Keratinocyte (primary cell): Measurements from ENCODE around the gene CALCR. TPM values are rescaled to one million over a fixed set of nuclear protein-coding genes. Genes with fewer than 3 reads are reported as not detected.

Experiments
- DNase-seq: peaks from one replicate; pipeline ENCODE4 v3.0.0-alpha.2; 2011; ENCODE audit warnings: low read depth, missing footprints, low spot score
- FAIRE-seq: peaks from 2 replicates; lab custom pipeline; 2011; peaks lifted over from hg19 to GRCh38; lab: Jason Lieb, UNC
- H2AFZ ChIP-seq: 2 replicates; pipeline ENCODE4 v1.6.0; 2012; ENCODE audit warnings: low read length, control low read depth, inconsistent platforms; ENCODE audit not compliant: control insufficient read depth
- H3K27ac ChIP-seq: 2 replicates; pipeline ENCODE4 v1.5.1; 2011; ENCODE audit warnings: low read length; ENCODE audit not compliant: control insufficient read depth, insufficient read depth
- H3K27me3 ChIP-seq: 3 replicates; pipeline ENCODE4 v1.6.0; 2011; ENCODE audit warnings: low read length; ENCODE audit not compliant: control insufficient read depth, insufficient read depth; ENCODE audit errors: extremely low read depth
- H3K36me3 ChIP-seq, 2 experiments: 2 replicates in 1 of 2; 3 replicates in 1 of 2; pipeline ENCODE4 v1.5.1; 2011; ENCODE audit warnings: low read length in 2 of 2, mild to moderate bottlenecking in 1 of 2; ENCODE audit not compliant: control insufficient read depth in 2 of 2, insufficient read depth in 2 of 2; ENCODE audit errors: extremely low read depth in 1 of 2
- H3K4me1 ChIP-seq: 3 replicates; pipeline ENCODE4 v1.5.1; 2011; ENCODE audit warnings: low read length; ENCODE audit not compliant: control insufficient read depth, insufficient read depth; ENCODE audit errors: extremely low read depth
- H3K4me2 ChIP-seq: 3 replicates; pipeline ENCODE4 v1.6.0; 2011; ENCODE audit warnings: low read depth, low read length; ENCODE audit not compliant: control insufficient read depth, insufficient read depth; ENCODE audit errors: extremely low read depth
- H3K4me3 ChIP-seq, 3 experiments: fragments of 200-600 bp in 1 of 3; sonication (generic) in 1 of 3; 2 replicates in 2 of 3; 3 replicates in 1 of 3; pipeline ENCODE4 v1.5.1; 2011 to 2016; ENCODE audit warnings: low read length in 3 of 3, mild to moderate bottlenecking in 3 of 3, control low read depth in 2 of 3, inconsistent platforms in 1 of 3, low read depth in 1 of 3, mixed read lengths in 1 of 3, mixed run types in 1 of 3, moderate library complexity in 1 of 3; ENCODE audit not compliant: control insufficient read depth in 2 of 3, insufficient read depth in 2 of 3; ENCODE audit errors: extremely low read depth in 1 of 3
- H3K79me2 ChIP-seq: 2 replicates; pipeline ENCODE4 v1.6.0; 2012; ENCODE audit warnings: low read length; ENCODE audit not compliant: control insufficient read depth, insufficient read depth
- H3K9ac ChIP-seq: 3 replicates; pipeline ENCODE4 v1.6.0; 2011; ENCODE audit warnings: low read length; ENCODE audit not compliant: control insufficient read depth, insufficient read depth; ENCODE audit errors: extremely low read depth
- H3K9me1 ChIP-seq: 3 replicates; pipeline ENCODE4 v1.6.0; 2011; ENCODE audit warnings: low read length; ENCODE audit not compliant: control insufficient read depth, insufficient read depth; ENCODE audit errors: extremely low read depth
- H3K9me3 ChIP-seq: 2 replicates; pipeline ENCODE4 v1.5.1; 2012; ENCODE audit warnings: low read depth, low read length; ENCODE audit not compliant: control insufficient read depth
- H4K20me1 ChIP-seq: 3 replicates; pipeline ENCODE4 v1.6.0; 2011; ENCODE audit warnings: low read length; ENCODE audit not compliant: control insufficient read depth, insufficient read depth; ENCODE audit errors: extremely low read depth
- EZH2 ChIP-seq: IDR thresholded peaks from one replicate; pipeline ENCODE4 v1.6.1; 2012; ENCODE audit warnings: inconsistent platforms, mild to moderate bottlenecking, low read length, moderate library complexity
- dilution Hi-C: fragments of 300-500 bp; cut with MboI; formaldehyde crosslinking; loops from one replicate; pipeline ENCODE4 v1.7.0; 2020; ENCODE audit warnings: low sequenced_read_pairs; ENCODE audit not compliant: extremely low pct_ligation_motif_present
- polyA plus RNA-seq, 5 experiments: library from polyadenylated mRNA; depleted of rRNA in 3 of 5; stranded (reverse) in 3 of 5; stranded (forward) in 1 of 5; unstranded in 1 of 5; fragments of >200 nt; gene quantifications; 1 replicate in 1 of 5; 2 replicates in 3 of 5; 3 replicates in 1 of 5; pipeline versions ENCODE4 v1.2.1 to v1.2.3, GENCODE V29; 2011 to 2012; ENCODE audit warnings: missing spikeins in 2 of 5, low read depth in 1 of 5, low replicate concordance in 1 of 5
- TF ChIP-seq, protein P1 (sequence below), 3 experiments: IDR thresholded peaks in 1 of 3; conservative IDR thresholded peaks in 1 of 3; optimal IDR thresholded peaks in 1 of 3; 2 replicates in 2 of 3; 3 replicates in 1 of 3; pipeline versions ENCODE3 to v1.5.1; 2011; ENCODE audit warnings: low read length in 3 of 3, mild to moderate bottlenecking in 3 of 3, moderate library complexity in 2 of 3, control low read depth in 1 of 3, inconsistent platforms in 1 of 3; ENCODE audit not compliant: insufficient read depth in 2 of 3; ENCODE audit errors: extremely low read depth in 1 of 3

Gene CALCR
- polyA plus RNA-seq, 1 donor (not counting 4 experiments of a cell fraction or from before 2014, with no cell fraction given) = not detected

DNA sequence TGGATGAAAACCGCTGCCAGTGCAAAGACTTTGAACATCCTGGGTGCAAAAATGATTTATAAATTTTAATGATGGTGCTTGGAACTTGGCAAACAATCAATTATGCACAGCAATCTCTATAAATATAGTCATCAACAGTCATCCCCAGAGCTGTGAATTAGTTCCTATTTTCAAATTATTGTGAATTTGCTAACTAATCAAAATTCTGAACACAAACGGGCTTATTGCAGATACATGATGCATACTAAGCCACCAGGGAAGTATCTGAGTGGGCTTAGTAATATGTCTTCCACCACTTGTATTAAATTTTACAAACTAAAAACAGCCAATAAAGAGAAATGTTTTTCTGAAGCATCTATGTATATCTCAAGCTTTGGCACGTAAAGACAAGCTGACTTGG lies 165.2 kb downstream of the CALCR start:
- Histone ChIP-seq H3K36me3 (no peaks in the 10 kb centered on the region), H3K9me3 (no peaks in the 10 kb centered on the region), H3K27me3 (peaks cover 13% of the 10 kb centered on the region), H2AFZ (no peak overlapping the region), H3K9me1 (no peaks in the 10 kb centered on the region), H3K27ac (no peak overlapping the region), H3K4me2 (no peak overlapping the region), H4K20me1 (no peaks in the 10 kb centered on the region), H3K9ac (no peak overlapping the region), H3K4me1 (no peaks in the 10 kb centered on the region), H3K4me3 (no peak overlapping the region), H3K79me2 (no peaks in the 10 kb centered on the region)
- no peak for FAIRE-seq
- dilution Hi-C loops = no loop called here
- DNase-seq = no peak
- TF ChIP-seq, protein P1, sequence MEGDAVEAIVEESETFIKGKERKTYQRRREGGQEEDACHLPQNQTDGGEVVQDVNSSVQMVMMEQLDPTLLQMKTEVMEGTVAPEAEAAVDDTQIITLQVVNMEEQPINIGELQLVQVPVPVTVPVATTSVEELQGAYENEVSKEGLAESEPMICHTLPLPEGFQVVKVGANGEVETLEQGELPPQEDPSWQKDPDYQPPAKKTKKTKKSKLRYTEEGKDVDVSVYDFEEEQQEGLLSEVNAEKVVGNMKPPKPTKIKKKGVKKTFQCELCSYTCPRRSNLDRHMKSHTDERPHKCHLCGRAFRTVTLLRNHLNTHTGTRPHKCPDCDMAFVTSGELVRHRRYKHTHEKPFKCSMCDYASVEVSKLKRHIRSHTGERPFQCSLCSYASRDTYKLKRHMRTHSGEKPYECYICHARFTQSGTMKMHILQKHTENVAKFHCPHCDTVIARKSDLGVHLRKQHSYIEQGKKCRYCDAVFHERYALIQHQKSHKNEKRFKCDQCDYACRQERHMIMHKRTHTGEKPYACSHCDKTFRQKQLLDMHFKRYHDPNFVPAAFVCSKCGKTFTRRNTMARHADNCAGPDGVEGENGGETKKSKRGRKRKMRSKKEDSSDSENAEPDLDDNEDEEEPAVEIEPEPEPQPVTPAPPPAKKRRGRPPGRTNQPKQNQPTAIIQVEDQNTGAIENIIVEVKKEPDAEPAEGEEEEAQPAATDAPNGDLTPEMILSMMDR (optimal IDR thresholded peaks at IDR 0.05 in 1 of 3, IDR thresholded peaks at IDR 0.05 in 1 of 3, conservative IDR thresholded peaks at IDR 0.05 in 1 of 3; ENCODE audit: extremely low read depth in 1 of 3, insufficient read depth in 2 of 3, low read length in 3 of 3) = no peak
- TF ChIP-seq EZH2 = no peak

DNA sequence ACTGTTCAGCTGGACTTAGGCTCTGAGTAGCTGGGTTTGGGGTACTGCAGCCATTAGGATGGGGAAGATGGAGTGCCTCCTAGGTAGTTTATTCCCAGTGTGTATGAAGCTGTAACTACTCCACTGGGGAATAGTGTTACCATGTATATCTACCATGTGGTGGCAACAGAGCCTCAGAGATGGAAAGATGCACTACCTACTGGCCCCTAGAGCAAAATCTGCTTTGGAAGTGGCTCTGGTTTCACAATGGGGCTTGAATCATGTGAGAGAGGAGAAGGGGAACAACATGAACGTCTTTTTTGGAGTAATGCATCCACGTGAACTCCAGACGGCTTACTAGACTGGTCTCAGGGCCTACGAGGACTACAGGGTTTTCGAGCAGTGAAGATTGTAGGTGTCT lies 167.3 kb downstream of the CALCR start:
- dilution Hi-C loops = no loop called here
- Histone ChIP-seq H3K79me2 (no peaks in the 10 kb centered on the region), H3K4me1 (no peaks in the 10 kb centered on the region), H3K9me3 (no peaks in the 10 kb centered on the region), H3K9me1 (no peaks in the 10 kb centered on the region), H3K36me3 (no peaks in the 10 kb centered on the region), H3K27ac (no peak overlapping the region), H3K9ac (no peak overlapping the region), H2AFZ (no peak overlapping the region), H3K4me2 (no peak overlapping the region), H3K4me3 (no peak overlapping the region), H3K27me3 (peaks cover 17% of the 10 kb centered on the region), H4K20me1 (no peaks in the 10 kb centered on the region)
- DNase-seq = no peak
- no peak for TF ChIP-seq EZH2
- TF ChIP-seq, protein P1 (optimal IDR thresholded peaks at IDR 0.05 in 1 of 3, IDR thresholded peaks at IDR 0.05 in 1 of 3, conservative IDR thresholded peaks at IDR 0.05 in 1 of 3; ENCODE audit: extremely low read depth in 1 of 3, insufficient read depth in 2 of 3, low read length in 3 of 3) = no peak
- no peak for FAIRE-seq
